ENCODE measurements around the gene CES4A. TPM values are rescaled to one million over a fixed set of nuclear protein-coding genes. Genes with fewer than 3 reads are reported as not detected.

Gene CES4A
- 0.11 TPM for total RNA-seq

DNA sequence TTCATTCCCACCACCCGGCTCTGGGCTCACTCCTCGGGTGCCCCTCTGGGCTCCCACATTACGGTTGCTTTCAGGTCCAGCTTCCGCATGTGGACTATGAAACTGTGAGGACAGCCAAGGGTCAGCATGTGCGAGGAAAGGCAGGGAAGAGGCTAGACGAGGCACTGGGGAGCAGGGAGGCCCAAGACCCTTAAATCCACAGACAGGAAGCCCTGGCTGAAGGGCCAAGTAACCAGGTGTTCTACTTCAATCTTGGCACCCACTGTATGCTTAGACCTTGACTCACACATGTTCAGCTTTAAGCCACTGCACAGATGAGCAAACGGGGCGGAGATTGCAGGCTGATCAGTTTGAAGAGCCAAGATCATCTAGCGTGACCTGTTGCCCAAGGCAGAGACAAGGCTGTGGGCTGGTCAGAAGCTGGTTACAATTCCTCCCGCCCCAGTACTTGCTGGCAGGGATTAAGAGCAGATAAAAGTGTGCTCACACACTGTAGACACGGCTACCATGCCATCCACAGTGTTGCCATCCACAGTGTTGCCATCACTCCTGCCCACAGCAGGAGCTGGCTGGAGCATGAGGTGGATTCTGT lies at the start of gene CES4A:
CES4A (plus strand) TSS at position 393 of the 592 bp plus-strand sequence; CDS start at position 577, 184 bp downstream.
- H3K27me3 ChIP-seq: no peaks in the 10 kb centered on the region
- H3K9me3 ChIP-seq: no peaks in the 10 kb centered on the region
- intact Hi-C loops (cut with DNase I): no loop called here
- H3K4me1 ChIP-seq: no peaks in the 10 kb centered on the region
- H3K27ac ChIP-seq: no peak within 1 kb of the TSS
- TF ChIP-seq CTCF (IDR thresholded peaks at IDR 0.05): no peak
- no peak within 1 kb of the TSS for H3K4me3 ChIP-seq
- DNase-seq (ENCODE audit: low spot score in 2 of 2): no peak
- no peaks in the 10 kb centered on the region for H3K36me3 ChIP-seq

DNA sequence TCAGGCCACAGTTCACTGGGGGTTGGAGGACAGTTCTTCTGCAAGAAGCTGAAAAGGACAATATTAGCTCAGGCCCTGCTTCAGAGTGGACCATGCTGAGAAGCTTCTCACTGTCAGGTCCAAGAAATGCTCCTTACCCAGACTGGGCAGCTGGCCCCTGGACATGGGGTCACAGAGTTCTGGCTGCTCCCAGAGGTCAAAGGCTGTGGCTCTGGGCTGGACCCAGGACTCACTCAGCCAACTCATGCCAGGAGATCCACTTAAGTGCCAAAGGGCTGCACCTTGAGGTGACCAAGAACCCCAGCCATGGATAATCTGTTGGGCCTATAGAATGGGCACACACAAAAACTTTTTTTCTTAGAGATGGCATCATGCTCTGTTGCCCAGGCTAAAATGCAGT lies 49.0 kb upstream of the CES4A start:
- TF ChIP-seq CTCF (IDR thresholded peaks at IDR 0.05): no peak
- Histone ChIP-seq H3K9me3 (no peaks in the 10 kb centered on the region), H3K27ac (no peak overlapping the region), H3K36me3 (peaks cover 47 to 58% of the 10 kb centered on the region in 2 donors), H3K4me1 (peaks cover 7 to 12% of the 10 kb centered on the region in 2 donors), H3K4me3 (no peak overlapping the region), H3K27me3 (no peaks in the 10 kb centered on the region)
- no peak for DNase-seq (ENCODE audit: low spot score in 2 of 2)
- intact Hi-C loops (cut with DNase I): no loop called here

- peaks cover 47 to 58% of the 10 kb centered on the region in 2 donors for H3K36me3 ChIP-seq
- intact Hi-C loops (cut with DNase I): no loop called here
These were observed 48.2 kb upstream of the CES4A start for GRCh38 chr16:66940236-66940635.

GRCh38 chr16:66942981-66943380 lies 45.4 kb upstream of the CES4A start:
- no peak for DNase-seq (ENCODE audit: low spot score in 2 of 2)
- Histone ChIP-seq H3K4me1 (peaks cover 0 to 2% of the 10 kb centered on the region in 2 donors), H3K4me3 (no peak overlapping the region), H3K27ac (no peak overlapping the region), H3K36me3 (peaks cover 47 to 57% of the 10 kb centered on the region in 2 donors), H3K27me3 (no peaks in the 10 kb centered on the region), H3K9me3 (no peaks in the 10 kb centered on the region)
- no peak for TF ChIP-seq CTCF (IDR thresholded peaks at IDR 0.05)
- intact Hi-C loops (cut with DNase I): no loop called here

More at GRCh38 chr16:66940236-66940635, 48.2 kb upstream of the CES4A start:
- Histone ChIP-seq H3K4me3 (no peak overlapping the region), H3K27me3 (no peaks in the 10 kb centered on the region), H3K4me1 (peaks cover 7 to 12% of the 10 kb centered on the region in 2 donors), H3K9me3 (no peaks in the 10 kb centered on the region), H3K27ac (no peak overlapping the region)
- no peak for DNase-seq (ENCODE audit: low spot score in 2 of 2)
- TF ChIP-seq CTCF (IDR thresholded peaks at IDR 0.05): no peak

- H3K4me3 ChIP-seq: no peak overlapping the region
- H3K27ac ChIP-seq: no peak overlapping the region
- H3K36me3 ChIP-seq: peaks cover 47 to 52% of the 10 kb centered on the region in 2 donors
- H3K4me1 ChIP-seq: peaks cover 0 to 6% of the 10 kb centered on the region in 2 donors
- H3K9me3 ChIP-seq: no peaks in the 10 kb centered on the region
- intact Hi-C loops (cut with DNase I): no loop called here
- DNase-seq (ENCODE audit: low spot score in 2 of 2): no peak
- no peak for TF ChIP-seq CTCF (IDR thresholded peaks at IDR 0.05)
- H3K27me3 ChIP-seq: no peaks in the 10 kb centered on the region
These were observed 44.8 kb upstream of the CES4A start for GRCh38 chr16:66943426-66944053.

Data from ascending aorta (tissue), 2 donors.